Adrenal gland (tissue), 12 donors: ENCODE measurements around the gene ALOX15. TPM values are rescaled to one million over a fixed set of nuclear protein-coding genes. Genes with fewer than 3 reads are reported as not detected.

Experiments used
- DNase-seq, 7 donors: peaks; one replicate each; pipeline ENCODE4 v3.0.0-alpha.2; 2019 to 2020
- H3K27ac ChIP-seq, 5 donors: fragments of 200-600 bp; sonication (generic) in 4 of 5; 1 replicate in 3 of 5; 2 replicates in 2 of 5; pipeline versions ENCODE4 v1.5.1 to v1.8.0; 2016 to 2020; ENCODE audit warnings: mild to moderate bottlenecking in 1 of 5
- H3K27me3 ChIP-seq: fragments of 200-600 bp; 2 replicates; pipeline ENCODE4 v1.8.0; 2021
- H3K36me3 ChIP-seq, 2 donors: fragments of 200-600 bp; replicated peaks in 1 of 2; 1 replicate in 1 of 2; 2 replicates in 1 of 2; pipeline versions ENCODE4 v1.5.1 to v1.8.0; 2018 to 2022
- H3K4me1 ChIP-seq, 2 donors: fragments of 200-600 bp; replicated peaks in 1 of 2; 1 replicate in 1 of 2; 2 replicates in 1 of 2; pipeline versions ENCODE4 v1.5.1 to v1.8.0; 2018 to 2021
- H3K4me3 ChIP-seq, 4 donors: fragments of 200-600 bp; sonication (generic) in 3 of 4; one replicate each; pipeline ENCODE4 v1.5.1; 2016 to 2018
- H3K9me3 ChIP-seq, 3 donors: fragments of 200-600 bp; sonication (generic) in 1 of 3; replicated peaks in 1 of 3; 1 replicate in 2 of 3; 2 replicates in 1 of 3; pipeline versions ENCODE4 v1.5.1 to v1.8.0; 2016 to 2021
- CTCF ChIP-seq, 6 experiments: fragments of 450-650 bp in 4 of 6; fragments of 200-600 bp in 2 of 6; sonication (generic) in 1 of 6; IDR thresholded peaks; 1 replicate in 5 of 6; 2 replicates in 1 of 6; pipeline versions ENCODE4 v1.5.1 to v1.8.0; 2016 to 2021; ENCODE audit warnings: antibody characterized with exemption in 6 of 6, mild to moderate bottlenecking in 2 of 6, moderate library complexity in 1 of 6
- POLR2A ChIP-seq, 2 donors: fragments of 450-650 bp; IDR thresholded peaks; one replicate each; pipeline ENCODE4 v1.6.1; 2017; ENCODE audit warnings: antibody characterized with exemption in 2 of 2, mild to moderate bottlenecking in 2 of 2, moderate library complexity in 1 of 2
- WGBS, 4 donors: extraction: QIAGEN DNeasy Blood & Tissue Kit in 2 of 4; methylation state at CpG; one replicate each; pipeline versions ENCODE4 v1.1.5 to v1.1.7; 2013 to 2017; 5-methylcytosine and 5-hydroxymethylcytosine counted together
- intact Hi-C, 2 donors: fragments of 100-400 bp; cut with DNase I; formaldehyde crosslinking; loops; one replicate each; pipeline versions ENCODE4 v1.14.1 to v1.15.0; 2022 to 2023
- polyA plus RNA-seq, 3 donors: library from polyadenylated mRNA; stranded (reverse); fragments of 200-250 nt in 2 of 3; fragments of 350-450 nt in 1 of 3; fragmentation: Illumina TruSeq in 1 of 3; extraction: RNeasy Lipid Tissue Mini Kit (QIAGEN cat#74804) in 1 of 3; gene quantifications; one replicate each; pipeline ENCODE4 v1.2.3, GENCODE V29; 2013 to 2014
- total RNA-seq, 9 donors: library from RNA; depleted of rRNA in 4 of 9; stranded (reverse); fragments of >200 nt in 4 of 9; fragments of 120-200 nt in 1 of 9; fragmentation: NEBNext Ultra II Directional in 1 of 9; extraction: Animal tissue kit (Norgen Biotek cat#: 25700) in 1 of 9; gene quantifications; one replicate each; pipeline versions ENCODE4 v1.1.0 to v1.2.4, GENCODE V29; 2013 to 2023
- donor health status: healthy with polysubstance abuse.
- donor health status: Bipolar disorder and iron deficiency.
- donor health status: DM: yes; HTN: yes; CAD: no.
- donor health status: DM: no; HTN: no; CAD: no.
- donor health status: DM: no; HTN: no; CAD: no.
- donor health status: DM: yes; HTN: yes; CAD: no.

The ALOX15 gene
- total and polyA plus RNA-seq, 12 donors: 0.08 to 0.56 (median 0.22) TPM; not detected in 9

GRCh38 chr17:4679658-4680057 lies 38.2 kb upstream of the ALOX15 start:
- Histone ChIP-seq H3K27ac (no peak overlapping the region), H3K9me3 (no peaks in the 10 kb centered on the region), H3K36me3 (peaks cover 0 to 50% of the 10 kb centered on the region in 2 donors), H3K4me3 (no peak overlapping the region), H3K4me1 (peaks cover 0 to 8% of the 10 kb centered on the region in 2 donors), H3K27me3 (no peaks in the 10 kb centered on the region)
- 48 to 58% (median 55%) methylated on average over 4 to 7 of the region's 7 CpGs for WGBS, 4 donors
- intact Hi-C loops: no loop called here
- TF ChIP-seq CTCF (IDR thresholded peaks at IDR 0.05): no peak
- peak in 1 of 7 donors; percentile 29 for DNase-seq

GRCh38 chr17:4678448-4679026 lies 37.1 kb upstream of the ALOX15 start:
- Histone ChIP-seq H3K36me3 (peaks cover 0 to 61% of the 10 kb centered on the region in 2 donors), H3K4me3 (no peak overlapping the region), H3K9me3 (no peaks in the 10 kb centered on the region), H3K27me3 (no peaks in the 10 kb centered on the region), H3K4me1 (peaks cover 0 to 8% of the 10 kb centered on the region in 2 donors), H3K27ac (no peak overlapping the region)
- intact Hi-C loops: no loop called here
- no peak for TF ChIP-seq CTCF (IDR thresholded peaks at IDR 0.05)
- no peak for TF ChIP-seq POLR2A (IDR thresholded peaks at IDR 0.05)
- 61 to 76% (median 66%) methylated on average over 7 to 14 of the region's 14 CpGs for WGBS, 4 donors
- DNase-seq: no peak

- Histone ChIP-seq H3K9me3 (no peaks in the 10 kb centered on the region), H3K4me3 (no peak overlapping the region), H3K36me3 (peaks cover 0 to 65% of the 10 kb centered on the region in 2 donors), H3K4me1 (peaks cover 0 to 8% of the 10 kb centered on the region in 2 donors), H3K27me3 (no peaks in the 10 kb centered on the region), H3K27ac (no peak overlapping the region)
- no peak for DNase-seq
- TF ChIP-seq CTCF (IDR thresholded peaks at IDR 0.05) (no peak), POLR2A (IDR thresholded peaks at IDR 0.05) (no peak)
- intact Hi-C loops: no loop called here
- WGBS, 4 donors: 83 to 95% (median 87%) methylated on average over 7 of the region's 7 CpGs
Observed at GRCh38 chr17:4676791-4677190, 35.3 kb upstream of the ALOX15 start.

GRCh38 chr17:4675791-4676190 lies 34.3 kb upstream of the ALOX15 start:
- H3K36me3 ChIP-seq: peaks cover 0 to 65% of the 10 kb centered on the region in 2 donors
- WGBS, 4 donors: 94 to 98% (median 95%) methylated on average over 10 of the region's 10 CpGs
- no peaks in the 10 kb centered on the region for H3K27me3 ChIP-seq
- H3K4me3 ChIP-seq: no peak overlapping the region
- H3K27ac ChIP-seq: no peak overlapping the region
- DNase-seq: no peak
- TF ChIP-seq CTCF (IDR thresholded peaks at IDR 0.05) (no peak), POLR2A (IDR thresholded peaks at IDR 0.05) (no peak)
- no peaks in the 10 kb centered on the region for H3K9me3 ChIP-seq
- peaks cover 0 to 8% of the 10 kb centered on the region in 2 donors for H3K4me1 ChIP-seq
- intact Hi-C loops: no loop called here
